Peyer's patch (tissue), 4 donors: ENCODE measurements around the gene CD101. TPM values are rescaled to one million over a fixed set of nuclear protein-coding genes. Genes with fewer than 3 reads are reported as not detected.

Experiments
- DNase-seq, 3 donors: peaks; one replicate each; pipeline ENCODE4 v3.0.0-alpha.2; 2017 to 2019
- H3K27ac ChIP-seq, 4 donors: fragments of 200-600 bp; sonication (generic); one replicate each; pipeline ENCODE4 v1.5.1; 2016 to 2019
- H3K27me3 ChIP-seq, 2 donors: fragments of 200-600 bp; sonication (generic); one replicate each; pipeline ENCODE4 v1.5.1; 2019
- H3K36me3 ChIP-seq, 3 donors: fragments of 200-600 bp; sonication (generic); one replicate each; pipeline ENCODE4 v1.5.1; 2016 to 2019
- H3K4me1 ChIP-seq, 4 donors: fragments of 200-600 bp; sonication (generic); one replicate each; pipeline ENCODE4 v1.5.1; 2016 to 2019
- H3K4me3 ChIP-seq, 4 donors: fragments of 200-600 bp; sonication (generic); 1 replicate in 3 of 4; 2 replicates in 1 of 4; pipeline ENCODE4 v1.5.1; 2016 to 2019; ENCODE audit warnings: mild to moderate bottlenecking in 1 of 4
- H3K9me3 ChIP-seq, 4 donors: fragments of 200-600 bp; sonication (generic); one replicate each; pipeline ENCODE4 v1.5.1; 2016 to 2019; ENCODE audit warnings: mild to moderate bottlenecking in 1 of 4
- POLR2A ChIP-seq, 2 donors: fragments of 450-650 bp; IDR thresholded peaks; one replicate each; pipeline ENCODE4 v1.5.1; 2017; ENCODE audit warnings: antibody characterized with exemption in 2 of 2, mild to moderate bottlenecking in 2 of 2, moderate library complexity in 2 of 2
- total RNA-seq, 4 donors: library from RNA; depleted of rRNA; stranded (reverse); fragments of >200 nt; gene quantifications; one replicate each; pipeline ENCODE4 v1.1.0, GENCODE V29; 2016
- TF ChIP-seq, protein P1 (sequence below), 6 experiments: fragments of 450-650 bp in 4 of 6; fragments of 200-600 bp in 2 of 6; sonication (generic) in 1 of 6; IDR thresholded peaks; one replicate each; pipeline ENCODE4 v1.5.1; 2017 to 2019; ENCODE audit warnings: antibody characterized with exemption in 6 of 6, mild to moderate bottlenecking in 3 of 6, moderate library complexity in 1 of 6

Gene CD101
- total RNA-seq, 4 donors from 2014 or later, result 0.85 to 12.4 (median 3.5) TPM

DNA sequence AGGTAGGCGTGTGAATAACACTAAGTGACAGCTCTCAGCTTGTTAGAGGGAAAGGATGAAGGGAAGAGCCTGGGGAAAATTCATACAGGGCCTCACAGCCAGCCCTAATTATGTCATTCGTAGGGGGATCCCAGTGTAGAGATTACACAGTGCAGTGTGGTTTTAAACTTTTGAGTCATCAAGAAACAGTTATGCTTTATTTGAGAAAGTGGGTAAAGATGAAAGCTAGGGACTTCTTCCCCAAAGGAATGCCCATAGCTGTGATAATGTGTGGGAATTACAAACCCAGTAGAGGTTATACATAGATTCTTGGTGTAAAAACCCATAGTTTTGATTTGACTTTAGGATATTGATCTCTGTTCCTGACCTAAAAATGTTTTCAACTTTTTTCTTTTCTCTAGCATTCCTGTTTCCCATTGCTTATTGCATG, 60.4 kb downstream of the CD101 start:
- peaks cover 0 to 7% (median 0%) of the 10 kb centered on the region in 4 donors for H3K4me1 ChIP-seq

DNA sequence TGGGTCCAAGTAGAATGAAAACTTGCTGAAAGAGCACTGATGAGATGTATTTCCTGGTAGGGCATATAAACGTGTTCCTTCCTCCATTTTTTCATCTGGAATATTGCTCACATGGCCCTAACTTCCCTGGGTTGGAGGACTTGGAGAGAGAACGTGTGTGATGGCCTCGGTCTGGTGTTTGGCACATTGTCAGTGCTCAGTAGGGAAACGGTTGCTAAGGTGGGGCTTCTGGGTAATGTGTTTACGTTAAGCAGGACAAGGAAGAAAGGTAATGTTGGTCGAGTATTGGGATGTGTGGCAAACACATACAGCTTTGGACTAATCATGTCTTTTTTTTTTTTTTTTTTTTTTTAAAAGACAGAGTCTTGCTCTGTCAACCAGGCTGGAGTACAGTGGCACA, 64.8 kb downstream of the CD101 start:
- Histone ChIP-seq H3K4me3 (no peak overlapping the region), H3K36me3 (no peaks in the 10 kb centered on the region), H3K9me3 (no peaks in the 10 kb centered on the region), H3K27ac (no peak overlapping the region), H3K4me1 (no peaks in the 10 kb centered on the region), H3K27me3 (no peaks in the 10 kb centered on the region)
- no peak for TF ChIP-seq POLR2A (IDR thresholded peaks at IDR 0.05)
- TF ChIP-seq, protein P1, sequence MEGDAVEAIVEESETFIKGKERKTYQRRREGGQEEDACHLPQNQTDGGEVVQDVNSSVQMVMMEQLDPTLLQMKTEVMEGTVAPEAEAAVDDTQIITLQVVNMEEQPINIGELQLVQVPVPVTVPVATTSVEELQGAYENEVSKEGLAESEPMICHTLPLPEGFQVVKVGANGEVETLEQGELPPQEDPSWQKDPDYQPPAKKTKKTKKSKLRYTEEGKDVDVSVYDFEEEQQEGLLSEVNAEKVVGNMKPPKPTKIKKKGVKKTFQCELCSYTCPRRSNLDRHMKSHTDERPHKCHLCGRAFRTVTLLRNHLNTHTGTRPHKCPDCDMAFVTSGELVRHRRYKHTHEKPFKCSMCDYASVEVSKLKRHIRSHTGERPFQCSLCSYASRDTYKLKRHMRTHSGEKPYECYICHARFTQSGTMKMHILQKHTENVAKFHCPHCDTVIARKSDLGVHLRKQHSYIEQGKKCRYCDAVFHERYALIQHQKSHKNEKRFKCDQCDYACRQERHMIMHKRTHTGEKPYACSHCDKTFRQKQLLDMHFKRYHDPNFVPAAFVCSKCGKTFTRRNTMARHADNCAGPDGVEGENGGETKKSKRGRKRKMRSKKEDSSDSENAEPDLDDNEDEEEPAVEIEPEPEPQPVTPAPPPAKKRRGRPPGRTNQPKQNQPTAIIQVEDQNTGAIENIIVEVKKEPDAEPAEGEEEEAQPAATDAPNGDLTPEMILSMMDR (IDR thresholded peaks at IDR 0.05), result no peak
- no peak for DNase-seq

More for the DNA sequence above, 60.4 kb downstream of the CD101 start:
- no peaks in the 10 kb centered on the region for H3K36me3 ChIP-seq
- no peaks in the 10 kb centered on the region for H3K27me3 ChIP-seq
- H3K4me3 ChIP-seq, result no peak overlapping the region
- TF ChIP-seq POLR2A (IDR thresholded peaks at IDR 0.05), result no peak
- TF ChIP-seq, protein P1 (IDR thresholded peaks at IDR 0.05), result no peak
- no peak for DNase-seq
- H3K27ac ChIP-seq, result no peak overlapping the region
- H3K9me3 ChIP-seq, result no peaks in the 10 kb centered on the region

DNA sequence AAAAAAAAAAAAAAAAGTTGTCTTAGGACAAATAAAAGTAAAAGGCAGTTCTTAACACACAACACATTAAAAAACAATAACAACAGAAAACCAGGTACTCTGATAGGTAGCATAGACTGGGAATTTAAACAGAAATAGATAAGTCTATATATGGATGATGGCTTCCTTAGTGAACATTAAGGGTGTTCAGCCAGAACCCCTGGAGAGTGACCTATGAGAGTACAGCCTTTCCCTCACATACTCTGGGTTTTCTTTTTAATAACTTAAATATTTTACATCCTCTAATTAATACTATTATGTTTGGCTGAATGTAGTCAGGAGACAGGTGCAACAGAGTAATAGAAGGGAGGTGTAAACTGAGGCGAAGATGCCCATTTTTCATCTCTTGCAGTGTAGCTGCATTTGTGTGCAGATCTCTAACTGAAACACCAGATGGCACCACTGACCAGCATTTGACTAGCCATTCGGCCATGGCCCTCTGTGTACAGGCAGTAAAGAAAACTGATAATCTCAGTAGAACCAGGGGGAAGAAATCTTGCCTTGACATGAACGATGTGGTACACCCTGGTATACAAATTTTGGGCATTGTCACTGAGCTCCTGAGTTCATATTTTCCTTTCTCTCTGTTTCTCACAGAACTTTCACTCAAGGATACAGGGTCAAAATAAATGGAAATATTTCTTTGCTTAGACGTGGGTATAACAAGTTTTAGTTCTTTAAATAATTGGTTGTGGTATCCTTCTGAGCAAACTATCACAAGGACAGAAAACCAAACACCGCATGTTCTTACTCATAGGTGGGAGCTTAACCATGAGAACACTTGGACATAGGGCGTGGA, 66.2 kb downstream of the CD101 start:
- Histone ChIP-seq H3K27me3 (no peaks in the 10 kb centered on the region), H3K4me3 (no peak overlapping the region), H3K9me3 (no peaks in the 10 kb centered on the region), H3K36me3 (no peaks in the 10 kb centered on the region), H3K27ac (no peak overlapping the region), H3K4me1 (no peaks in the 10 kb centered on the region)
- DNase-seq, result peak in 2 of 3 donors; percentile 27 to 66
- no peak for TF ChIP-seq POLR2A (IDR thresholded peaks at IDR 0.05)
- TF ChIP-seq, protein P1 (IDR thresholded peaks at IDR 0.05), result peak in 5 of 6 experiments; percentile 56 to 93 (median 86)

DNA sequence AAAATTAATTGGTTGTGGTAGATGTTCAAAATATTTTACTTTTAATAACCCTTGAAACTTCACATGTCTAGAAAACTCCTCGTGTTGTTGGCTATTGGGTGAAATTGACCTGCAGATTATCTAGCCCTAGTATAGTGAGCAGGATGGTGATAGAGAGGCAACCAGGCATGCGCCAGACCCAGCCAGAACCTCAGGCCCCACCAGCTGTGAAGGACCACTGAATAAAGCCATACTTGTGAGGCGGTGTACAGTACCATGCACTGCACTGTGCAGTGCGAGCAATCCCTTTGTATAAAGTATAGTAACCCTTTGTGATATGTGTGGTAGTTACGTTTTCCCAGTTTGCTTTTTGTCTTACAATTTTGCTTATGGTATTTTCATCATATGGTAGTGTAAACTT, 67.0 kb downstream of the CD101 start:
- no peak overlapping the region for H3K4me3 ChIP-seq
- DNase-seq, result no peak
- H3K27me3 ChIP-seq, result no peaks in the 10 kb centered on the region
- H3K27ac ChIP-seq, result no peak overlapping the region
- TF ChIP-seq, protein P1 (IDR thresholded peaks at IDR 0.05), result no peak
- no peak for TF ChIP-seq POLR2A (IDR thresholded peaks at IDR 0.05)
- H3K4me1 ChIP-seq, result no peaks in the 10 kb centered on the region
- no peaks in the 10 kb centered on the region for H3K36me3 ChIP-seq
- H3K9me3 ChIP-seq, result no peaks in the 10 kb centered on the region

DNA sequence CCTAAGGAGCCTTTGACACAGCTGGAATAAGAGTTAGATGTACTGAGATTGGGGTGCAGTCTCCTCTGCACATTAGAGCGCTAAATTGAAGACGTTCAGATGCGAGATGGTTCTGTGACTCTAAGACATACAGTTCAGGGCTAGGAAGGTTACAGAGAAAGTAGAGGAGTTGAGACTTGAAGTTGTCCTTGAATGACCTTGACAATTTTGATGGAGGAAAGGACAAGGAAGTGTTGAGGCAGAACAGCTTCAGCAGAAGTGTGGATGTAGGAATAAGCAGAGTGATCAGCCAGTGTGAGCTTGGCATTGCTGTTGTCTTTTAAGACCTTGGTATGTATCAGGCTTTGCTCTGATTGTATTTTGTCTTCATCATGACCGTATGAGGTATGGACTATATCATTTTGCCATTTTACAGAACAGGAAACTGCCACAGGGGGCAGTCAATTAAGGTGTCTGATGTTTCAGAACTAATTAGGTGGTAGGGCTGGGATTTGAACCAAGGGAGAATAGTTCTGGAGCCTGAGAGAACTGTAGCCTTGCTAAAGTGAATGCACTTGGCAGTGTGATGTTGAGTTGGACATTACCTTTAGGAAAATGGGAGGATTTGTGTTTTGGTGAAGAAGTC, 67.8 kb downstream of the CD101 start:
- Histone ChIP-seq H3K4me3 (no peak overlapping the region), H3K36me3 (peaks cover 0 to under 1% (median 0%) of the 10 kb centered on the region in 3 donors), H3K9me3 (no peaks in the 10 kb centered on the region), H3K27me3 (no peaks in the 10 kb centered on the region), H3K4me1 (no peaks in the 10 kb centered on the region), H3K27ac (no peak overlapping the region)
- no peak for TF ChIP-seq POLR2A (IDR thresholded peaks at IDR 0.05)
- TF ChIP-seq, protein P1 (IDR thresholded peaks at IDR 0.05), result no peak
- no peak for DNase-seq
